Mammary epithelial cell (primary cell): ENCODE measurements around the gene SLC24A3.

ENCODE experiments used
- CTCF ChIP-seq, 2 donors: IDR thresholded peaks in 1 of 2; conservative IDR thresholded peaks in 1 of 2; 2 replicates each; pipeline ENCODE4 v1.5.1; 2011 to 2012; ENCODE audit warnings: inconsistent platforms in 2 of 2, low read length in 2 of 2, mild to moderate bottlenecking in 2 of 2, control low read depth in 1 of 2, low read depth in 1 of 2; ENCODE audit not compliant: insufficient read depth in 1 of 2; ENCODE audit errors: extremely low read depth in 1 of 2
- EZH2 ChIP-seq: IDR thresholded peaks from 2 replicates; pipeline ENCODE4 v1.6.1; 2012; ENCODE audit warnings: low read length, inconsistent platforms, borderline replicate concordance

- TF ChIP-seq CTCF (conservative IDR thresholded peaks at IDR 0.05 in 1 of 2, IDR thresholded peaks at IDR 0.05 in 1 of 2; ENCODE audit: extremely low read depth in 1 of 2, insufficient read depth in 1 of 2, low read depth in 1 of 2, low read length in 2 of 2): no peak
- TF ChIP-seq EZH2: no peak
Measured at GRCh38 chr20:19714579-19714840, 502.1 kb downstream of the SLC24A3 start.
